T follicular helper cell (primary cell): ENCODE data around the gene GHRH.

Source experiments
- DNase-seq: peaks from one replicate; pipeline ENCODE4 v3.0.0-alpha.2; 2020; ENCODE audit warnings: low read depth

The GHRH gene

GRCh38 chr20:37204056-37204455 is 57.6 kb downstream of the GHRH start:
- no peak for DNase-seq

- no peak for DNase-seq
Measured at GRCh38 chr20:37202267-37202943, 59.2 kb downstream of the GHRH start.

- no peak for DNase-seq
Measured at GRCh38 chr20:37201827-37202162, 59.8 kb downstream of the GHRH start.
